C4-2B (cell line): ENCODE data around the gene RPL22L1.

Experiments used
- ZFX ChIP-seq: fragments of 450-650 bp; IDR thresholded peaks from 2 replicates; pipeline ENCODE4 v1.6.1; 2017
- TF ChIP-seq, protein P1 (sequence below): fragments of 450-650 bp; conservative IDR thresholded peaks from 2 replicates; pipeline ENCODE4 v1.5.1; 2017; ENCODE audit warnings: mild to moderate bottlenecking

DNA sequence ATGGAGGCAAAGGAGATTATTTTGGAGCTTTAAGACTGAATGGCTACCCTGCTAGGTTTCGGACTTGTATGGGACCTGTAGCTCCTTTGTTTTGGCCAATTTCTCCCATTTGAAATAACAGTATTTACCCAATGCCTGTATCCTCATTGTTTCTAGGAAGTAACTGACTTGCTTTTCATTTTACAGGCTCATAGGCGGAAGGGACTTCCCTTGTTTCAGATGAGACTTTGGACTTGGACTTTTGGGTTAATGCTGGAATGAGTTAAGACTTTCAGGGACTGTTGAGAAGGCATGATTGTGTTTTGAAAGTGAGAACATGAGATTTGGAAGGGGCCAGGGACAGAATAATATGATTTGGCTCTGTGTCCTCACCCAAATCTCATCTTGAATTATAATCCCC lies 28.0 kb upstream of the RPL22L1 start:
- TF ChIP-seq, protein P1, sequence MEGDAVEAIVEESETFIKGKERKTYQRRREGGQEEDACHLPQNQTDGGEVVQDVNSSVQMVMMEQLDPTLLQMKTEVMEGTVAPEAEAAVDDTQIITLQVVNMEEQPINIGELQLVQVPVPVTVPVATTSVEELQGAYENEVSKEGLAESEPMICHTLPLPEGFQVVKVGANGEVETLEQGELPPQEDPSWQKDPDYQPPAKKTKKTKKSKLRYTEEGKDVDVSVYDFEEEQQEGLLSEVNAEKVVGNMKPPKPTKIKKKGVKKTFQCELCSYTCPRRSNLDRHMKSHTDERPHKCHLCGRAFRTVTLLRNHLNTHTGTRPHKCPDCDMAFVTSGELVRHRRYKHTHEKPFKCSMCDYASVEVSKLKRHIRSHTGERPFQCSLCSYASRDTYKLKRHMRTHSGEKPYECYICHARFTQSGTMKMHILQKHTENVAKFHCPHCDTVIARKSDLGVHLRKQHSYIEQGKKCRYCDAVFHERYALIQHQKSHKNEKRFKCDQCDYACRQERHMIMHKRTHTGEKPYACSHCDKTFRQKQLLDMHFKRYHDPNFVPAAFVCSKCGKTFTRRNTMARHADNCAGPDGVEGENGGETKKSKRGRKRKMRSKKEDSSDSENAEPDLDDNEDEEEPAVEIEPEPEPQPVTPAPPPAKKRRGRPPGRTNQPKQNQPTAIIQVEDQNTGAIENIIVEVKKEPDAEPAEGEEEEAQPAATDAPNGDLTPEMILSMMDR: no peak
- TF ChIP-seq ZFX: no peak
